HG02571 (cell line): ENCODE results near the gene C1QL1.

Source experiments
- ATAC-seq: cut with Tn5 transposase; IDR thresholded peaks from one replicate; pipeline ENCODE4 v1.9.1; 2021; ENCODE audit warnings: mild to moderate bottlenecking, moderate library complexity; ENCODE audit not compliant: unreplicated experiment

C1QL1 gene

GRCh38 chr17:44989552-44990138, 21.5 kb upstream of the C1QL1 start:
- no peak for ATAC-seq

- ATAC-seq, result no peak
Observed at GRCh38 chr17:44988044-44988942, 20.2 kb upstream of the C1QL1 start.

GRCh38 chr17:44983563-44983962, 15.5 kb upstream of the C1QL1 start:
- no peak for ATAC-seq

GRCh38 chr17:44982113-44982702, 14.1 kb upstream of the C1QL1 start:
- no peak for ATAC-seq

- ATAC-seq, result no peak
Observed at GRCh38 chr17:44981221-44981968, 13.3 kb upstream of the C1QL1 start.

- ATAC-seq, result no peak
Observed at GRCh38 chr17:44979426-44979995, 11.4 kb upstream of the C1QL1 start.

- no peak for ATAC-seq
Observed at GRCh38 chr17:44978807-44979206, 10.7 kb upstream of the C1QL1 start.

GRCh38 chr17:44977814-44978550, 9.9 kb upstream of the C1QL1 start:
- no peak for ATAC-seq

- ATAC-seq, result no peak
Observed at GRCh38 chr17:44977065-44977464, 9.0 kb upstream of the C1QL1 start.

GRCh38 chr17:44976206-44976605, 8.1 kb upstream of the C1QL1 start:
- no peak for ATAC-seq

GRCh38 chr17:44972953-44973352, 4.8 kb upstream of the C1QL1 start:
- ATAC-seq, result no peak

- ATAC-seq, result no peak
Observed at GRCh38 chr17:44971776-44972483, 3.8 kb upstream of the C1QL1 start.

- no peak for ATAC-seq
Observed at GRCh38 chr17:44970136-44970741, 2.1 kb upstream of the C1QL1 start.

GRCh38 chr17:44969144-44969780, 1.2 kb upstream of the C1QL1 start:
- ATAC-seq, result no peak

- ATAC-seq, result no peak
Observed at GRCh38 chr17:44967907-44968224, 237 bp downstream of the C1QL1 start.

- no peak for ATAC-seq
Observed at GRCh38 chr17:44967026-44967906, 837 bp downstream of the C1QL1 start.

- no peak for ATAC-seq
Observed at GRCh38 chr17:44966348-44967025, 1.6 kb downstream of the C1QL1 start.
